Mesendoderm (in vitro differentiated cells): ENCODE data around the gene C5.

Experiments used
- DNase-seq: peaks from one replicate; pipeline ENCODE4 v3.0.0; 2013
- H2AK5ac ChIP-seq: 2 replicates; pipeline ENCODE4 v1.6.1; 2013; ENCODE audit warnings: low read length, inconsistent platforms
- H2BK120ac ChIP-seq: 2 replicates; pipeline ENCODE4 v1.6.1; 2013; ENCODE audit warnings: low read depth, mild to moderate bottlenecking, low read length, moderate library complexity, mixed read lengths
- H2BK15ac ChIP-seq: replicated peaks from 2 replicates; pipeline ENCODE4 v1.6.1; 2013; ENCODE audit warnings: low read depth, mild to moderate bottlenecking, moderate library complexity
- H2BK5ac ChIP-seq: 2 replicates; pipeline ENCODE4 v1.6.1; 2013; ENCODE audit warnings: low read length, inconsistent platforms
- H3K18ac ChIP-seq: 2 replicates; pipeline ENCODE4 v1.6.1; 2013; ENCODE audit warnings: mild to moderate bottlenecking, low read length, mixed read lengths
- H3K23ac ChIP-seq: one replicate; pipeline ENCODE4 v1.6.1; 2013; ENCODE audit warnings: low read length
- H3K27ac ChIP-seq: 2 replicates; pipeline ENCODE4 v1.5.1; 2013; ENCODE audit warnings: low read depth, mild to moderate bottlenecking, inconsistent platforms, low read length, moderate library complexity
- H3K27me3 ChIP-seq: 2 replicates; pipeline ENCODE4 v1.6.1; 2013; ENCODE audit warnings: low read length, control low read depth, mild to moderate bottlenecking, inconsistent platforms; ENCODE audit not compliant: insufficient read depth, poor library complexity
- H3K36me3 ChIP-seq: 2 replicates; pipeline ENCODE4 v1.6.1; 2013; ENCODE audit warnings: low read length, inconsistent platforms; ENCODE audit not compliant: control insufficient read depth, insufficient read depth
- H3K4ac ChIP-seq: one replicate; pipeline ENCODE4 v1.6.1; 2013; ENCODE audit warnings: low read depth, mild to moderate bottlenecking, low read length, moderate library complexity
- H3K4me1 ChIP-seq: 2 replicates; pipeline ENCODE4 v1.6.1; 2013; ENCODE audit warnings: low read depth, low read length, inconsistent platforms; ENCODE audit not compliant: control insufficient read depth
- H3K4me2 ChIP-seq: 2 replicates; pipeline ENCODE4 v1.6.1; 2013; ENCODE audit warnings: low read length
- H3K4me3 ChIP-seq: 2 replicates; pipeline ENCODE4 v1.5.1; 2013; ENCODE audit warnings: mild to moderate bottlenecking, low read length
- H3K56ac ChIP-seq: one replicate; pipeline ENCODE4 v1.6.1; 2013; ENCODE audit warnings: low read length
- H3K79me1 ChIP-seq: 2 replicates; pipeline ENCODE4 v1.6.1; 2013; ENCODE audit warnings: low read length, inconsistent platforms
- H3K79me2 ChIP-seq: 2 replicates; pipeline ENCODE4 v1.6.1; 2013; ENCODE audit warnings: mild to moderate bottlenecking, low read length; ENCODE audit not compliant: control insufficient read depth, insufficient read depth
- H3K9ac ChIP-seq: 2 replicates; pipeline ENCODE4 v1.6.1; 2013; ENCODE audit warnings: low read length, inconsistent platforms
- H4K5ac ChIP-seq: one replicate; pipeline ENCODE4 v1.6.1; 2013; ENCODE audit warnings: low read length
- H4K8ac ChIP-seq: one replicate; pipeline ENCODE4 v1.6.1; 2013; ENCODE audit warnings: low read depth, mild to moderate bottlenecking, control low read depth, low read length, moderate library complexity
- WGBS: extraction: QIAGEN DNeasy Blood & Tissue Kit; methylation state at CpG from one replicate; pipeline ENCODE4 v1.1.7; 2013; ENCODE audit warnings: low lambda C conversion rate, missing lambda C conversion rate; ENCODE audit not compliant: insufficient coverage; ENCODE audit errors: extremely low coverage; 5-methylcytosine and 5-hydroxymethylcytosine counted together

Gene C5

GRCh38 chr9:120929229-120929791 is 120.8 kb downstream of the C5 start:
- H3K79me1 ChIP-seq: no peaks in the 10 kb centered on the region
- no peaks in the 10 kb centered on the region for H3K79me2 ChIP-seq
- no peak overlapping the region for H2BK5ac ChIP-seq
- no peak overlapping the region for H2AK5ac ChIP-seq
- H3K4me2 ChIP-seq: peak overlapping the region; percentile 91
- DNase-seq: no peak
- no peak overlapping the region for H2BK15ac ChIP-seq
- H3K4ac ChIP-seq: no peak overlapping the region
- H3K36me3 ChIP-seq: no peaks in the 10 kb centered on the region
- H3K4me1 ChIP-seq: no peaks in the 10 kb centered on the region
- H3K4me3 ChIP-seq: peak overlapping the region; percentile 33
- no peak overlapping the region for H3K23ac ChIP-seq
- H3K27me3 ChIP-seq: no peaks in the 10 kb centered on the region
- WGBS: no CpG with 5 or more reads among the region's 26 CpGs
- peak overlapping the region; percentile 98 for H4K8ac ChIP-seq
- no peak overlapping the region for H3K27ac ChIP-seq
- peak overlapping the region; percentile 92 for H3K56ac ChIP-seq
- H3K18ac ChIP-seq: peak overlapping the region; percentile 94
- H2BK120ac ChIP-seq: no peak overlapping the region
- no peak overlapping the region for H4K5ac ChIP-seq
- peak overlapping the region; percentile 77 for H3K9ac ChIP-seq

DNA sequence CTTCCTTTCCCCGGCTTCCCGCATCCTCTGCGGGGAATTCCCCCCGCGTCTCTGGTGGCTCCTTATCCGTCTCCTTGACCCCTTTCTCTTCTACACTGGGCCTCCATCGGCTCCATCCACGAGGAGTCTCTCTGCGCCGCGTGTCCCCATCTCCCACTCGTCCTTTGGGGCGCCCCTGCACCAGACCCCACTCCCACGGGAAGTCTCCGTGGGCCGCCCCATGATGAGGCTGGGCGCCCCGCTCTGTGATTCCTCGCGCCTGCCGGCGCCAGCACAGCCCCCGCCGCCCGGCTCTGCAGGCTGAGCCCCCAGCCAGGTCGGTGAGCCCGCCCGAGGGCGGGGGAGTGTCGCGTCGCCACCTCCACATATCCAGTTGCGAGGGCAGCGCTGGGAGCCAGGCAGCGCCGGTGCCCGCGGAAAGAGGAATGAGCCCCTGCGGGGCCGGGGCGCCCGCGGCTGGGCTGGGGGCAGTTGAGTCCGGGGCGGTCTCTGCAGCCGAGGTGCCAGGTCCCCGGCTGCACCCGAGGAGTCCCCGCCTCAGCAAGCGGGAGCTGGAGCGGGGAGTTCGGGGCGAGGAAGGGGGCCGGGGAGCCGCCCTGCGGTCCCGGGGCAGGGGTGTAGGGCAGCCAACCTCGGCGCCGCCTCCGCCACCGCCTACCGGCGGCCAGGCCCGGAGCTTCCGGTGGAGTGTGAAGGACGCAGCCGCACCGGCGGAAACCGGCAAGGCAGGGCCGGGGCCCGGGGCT is 121.4 kb downstream of the C5 start:
- no peak overlapping the region for H4K5ac ChIP-seq
- WGBS: no CpG with 5 or more reads among the region's 73 CpGs
- H3K27ac ChIP-seq: no peak overlapping the region

DNA sequence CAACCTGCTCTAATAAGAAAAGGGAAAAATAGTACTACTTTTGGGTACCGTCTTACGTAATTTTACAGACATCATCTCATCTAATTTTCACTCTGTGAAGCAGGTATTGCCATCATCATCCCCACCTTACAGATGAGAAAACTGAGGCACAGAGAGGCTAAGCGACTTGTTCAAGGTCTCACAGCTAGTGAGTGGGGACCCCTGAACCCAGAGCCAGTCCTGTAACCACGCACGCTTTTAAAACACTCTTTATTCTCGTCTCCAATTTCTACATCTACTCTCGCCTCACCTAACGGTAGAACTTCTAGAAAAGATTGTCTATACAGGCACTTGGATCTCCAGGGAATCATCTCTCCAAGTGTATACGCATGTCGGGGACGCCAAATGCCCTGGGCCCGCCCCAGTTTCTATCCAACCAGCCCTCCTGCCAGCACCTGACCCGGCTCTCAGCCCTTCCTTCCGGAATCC is 122.0 kb downstream of the C5 start:
- WGBS: no CpG with 5 or more reads among the region's 14 CpGs
- Histone ChIP-seq H3K4me3 (peak overlapping the region; percentile 53), H3K27me3 (no peaks in the 10 kb centered on the region), H3K36me3 (no peaks in the 10 kb centered on the region), H3K9ac (peak overlapping the region; percentile 77), H3K18ac (no peak overlapping the region), H2BK120ac (no peak overlapping the region), H2BK15ac (no peak overlapping the region), H2AK5ac (no peak overlapping the region), H3K56ac (peak overlapping the region; percentile 92), H3K4me1 (no peaks in the 10 kb centered on the region), H3K79me2 (no peaks in the 10 kb centered on the region), H3K79me1 (no peaks in the 10 kb centered on the region), H4K8ac (peak overlapping the region; percentile 78), H3K23ac (peak overlapping the region; percentile 59), H3K4me2 (peak overlapping the region; percentile 91), H3K4ac (peak overlapping the region; percentile 28), H3K27ac (no peak overlapping the region), H4K5ac (no peak overlapping the region), H2BK5ac (no peak overlapping the region)
- DNase-seq: no peak

More for the DNA sequence above, 121.4 kb downstream of the C5 start:
- Histone ChIP-seq H3K36me3 (no peaks in the 10 kb centered on the region), H3K79me1 (no peaks in the 10 kb centered on the region), H3K4me1 (no peaks in the 10 kb centered on the region), H3K4me3 (peak overlapping the region; percentile 53), H3K4me2 (peak overlapping the region; percentile 91), H3K9ac (peak overlapping the region; percentile 77), H3K79me2 (no peaks in the 10 kb centered on the region), H3K18ac (peak overlapping the region; percentile 94), H3K23ac (peak overlapping the region; percentile 4), H3K27me3 (no peaks in the 10 kb centered on the region), H4K8ac (peak overlapping the region; percentile 98), H3K56ac (peak overlapping the region; percentile 92), H2AK5ac (no peak overlapping the region), H2BK15ac (no peak overlapping the region), H3K4ac (peak overlapping the region; percentile 28), H2BK120ac (peak overlapping the region; percentile 39), H2BK5ac (no peak overlapping the region)
- DNase-seq: peak; percentile 52

DNA sequence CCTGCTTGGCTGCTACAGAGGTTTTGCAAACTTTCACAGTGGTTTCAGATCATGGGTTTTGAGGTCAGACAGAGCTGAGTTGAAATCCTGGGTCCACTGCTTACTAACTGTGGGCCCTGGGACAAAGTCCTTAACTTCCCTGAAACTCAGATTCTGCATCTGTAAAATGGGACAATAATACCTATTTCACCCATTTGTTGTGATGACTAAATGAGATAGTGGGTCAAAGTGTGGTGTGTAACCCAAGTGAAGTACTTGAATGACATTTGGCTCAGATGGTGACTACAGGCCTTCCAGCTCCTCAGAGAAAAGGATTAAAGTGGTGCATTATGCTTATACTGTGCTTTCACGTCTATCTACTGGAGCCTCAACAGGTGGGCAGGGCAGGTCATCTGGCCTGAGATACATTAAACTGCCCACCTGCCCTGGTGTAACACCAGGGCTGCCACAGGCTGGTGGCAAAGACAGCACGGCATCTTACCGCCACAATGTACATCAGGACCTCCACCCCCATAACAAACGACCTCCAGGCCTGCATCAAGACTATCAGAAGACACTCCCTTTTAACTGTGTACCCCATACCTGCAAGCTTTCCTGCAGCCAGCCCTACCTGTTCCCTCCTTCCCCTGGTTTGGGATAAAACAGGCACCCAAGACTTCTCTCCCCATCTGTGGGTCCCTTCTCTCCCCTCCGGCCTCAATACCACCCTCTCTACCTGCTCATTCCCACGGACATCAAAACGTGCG is 122.6 kb downstream of the C5 start:
- no peak overlapping the region for H3K4me3 ChIP-seq
- H2BK5ac ChIP-seq: no peak overlapping the region
- H2BK15ac ChIP-seq: no peak overlapping the region
- no peak overlapping the region for H4K5ac ChIP-seq
- no peaks in the 10 kb centered on the region for H3K79me1 ChIP-seq
- no peaks in the 10 kb centered on the region for H3K27me3 ChIP-seq
- no peak overlapping the region for H2BK120ac ChIP-seq
- no peak overlapping the region for H3K9ac ChIP-seq
- H2AK5ac ChIP-seq: no peak overlapping the region
- H3K56ac ChIP-seq: no peak overlapping the region
- no peaks in the 10 kb centered on the region for H3K4me1 ChIP-seq
- H3K36me3 ChIP-seq: no peaks in the 10 kb centered on the region
- no peak overlapping the region for H4K8ac ChIP-seq
- no peak overlapping the region for H3K27ac ChIP-seq
- H3K4ac ChIP-seq: no peak overlapping the region
- no peak for DNase-seq
- no peaks in the 10 kb centered on the region for H3K79me2 ChIP-seq
- H3K4me2 ChIP-seq: no peak overlapping the region
- no peak overlapping the region for H3K23ac ChIP-seq
- no CpG with 5 or more reads among the region's 8 CpGs for WGBS
- no peak overlapping the region for H3K18ac ChIP-seq

DNA sequence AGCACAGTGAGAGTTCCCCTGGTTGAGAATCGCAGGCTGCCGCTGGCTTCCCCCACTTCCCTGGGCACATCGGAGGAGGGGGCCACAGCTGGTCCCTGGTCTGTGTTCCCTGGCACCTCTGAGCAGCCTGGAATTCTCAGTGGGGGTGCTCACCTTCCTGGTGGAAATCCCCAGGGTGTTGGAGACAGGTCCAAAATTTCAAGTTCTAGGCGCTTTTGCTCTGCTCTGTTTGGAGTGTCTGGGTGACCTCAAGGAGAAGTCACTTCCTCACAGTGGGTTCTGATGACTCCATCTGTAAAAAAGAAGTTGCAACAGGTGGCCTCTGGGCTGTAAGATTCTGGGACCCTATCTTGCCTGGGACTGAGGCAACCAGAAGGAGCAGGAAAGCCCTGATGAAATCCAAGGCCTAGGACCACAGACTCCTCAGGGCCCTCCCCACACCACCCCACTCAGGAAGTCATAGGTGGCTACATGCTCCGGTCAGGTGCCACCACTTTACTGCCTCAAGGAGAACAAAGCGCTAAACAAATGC is 123.6 kb downstream of the C5 start, which contains the start of gene TRAF1:
TSS of gene TRAF1 (minus strand) at position 400 of the 532 bp plus-strand sequence. CDS start 721 bp downstream, outside the sequence.
- Histone ChIP-seq H3K79me2 (no peaks in the 10 kb centered on the region), H3K4ac (no peak within 1 kb of the TSS), H3K27me3 (no peaks in the 10 kb centered on the region)

More for the DNA sequence above, 123.6 kb downstream of the C5 start, which contains the start of gene TRAF1:
- Histone ChIP-seq H3K27ac (no peak within 1 kb of the TSS), H2BK120ac (no peak within 1 kb of the TSS), H3K4me3 (no peak within 1 kb of the TSS), H4K8ac (no peak within 1 kb of the TSS), H3K56ac (no peak within 1 kb of the TSS), H3K36me3 (no peaks in the 10 kb centered on the region), H3K18ac (no peak within 1 kb of the TSS), H3K9ac (no peak within 1 kb of the TSS), H2AK5ac (no peak within 1 kb of the TSS), H2BK15ac (no peak within 1 kb of the TSS), H3K23ac (no peak within 1 kb of the TSS), H2BK5ac (no peak within 1 kb of the TSS), H3K79me1 (no peaks in the 10 kb centered on the region), H4K5ac (no peak within 1 kb of the TSS), H3K4me2 (no peak within 1 kb of the TSS), H3K4me1 (no peaks in the 10 kb centered on the region)
- WGBS: no CpG with 5 or more reads among the region's 6 CpGs
- DNase-seq: no peak
